ENCODE measurements around the gene IQCE. TPM values are rescaled to one million over a fixed set of nuclear protein-coding genes. Genes with fewer than 3 reads are reported as not detected.

The IQCE gene
- total RNA-seq, 1 donor from 2014 or later = 17.0 TPM

DNA sequence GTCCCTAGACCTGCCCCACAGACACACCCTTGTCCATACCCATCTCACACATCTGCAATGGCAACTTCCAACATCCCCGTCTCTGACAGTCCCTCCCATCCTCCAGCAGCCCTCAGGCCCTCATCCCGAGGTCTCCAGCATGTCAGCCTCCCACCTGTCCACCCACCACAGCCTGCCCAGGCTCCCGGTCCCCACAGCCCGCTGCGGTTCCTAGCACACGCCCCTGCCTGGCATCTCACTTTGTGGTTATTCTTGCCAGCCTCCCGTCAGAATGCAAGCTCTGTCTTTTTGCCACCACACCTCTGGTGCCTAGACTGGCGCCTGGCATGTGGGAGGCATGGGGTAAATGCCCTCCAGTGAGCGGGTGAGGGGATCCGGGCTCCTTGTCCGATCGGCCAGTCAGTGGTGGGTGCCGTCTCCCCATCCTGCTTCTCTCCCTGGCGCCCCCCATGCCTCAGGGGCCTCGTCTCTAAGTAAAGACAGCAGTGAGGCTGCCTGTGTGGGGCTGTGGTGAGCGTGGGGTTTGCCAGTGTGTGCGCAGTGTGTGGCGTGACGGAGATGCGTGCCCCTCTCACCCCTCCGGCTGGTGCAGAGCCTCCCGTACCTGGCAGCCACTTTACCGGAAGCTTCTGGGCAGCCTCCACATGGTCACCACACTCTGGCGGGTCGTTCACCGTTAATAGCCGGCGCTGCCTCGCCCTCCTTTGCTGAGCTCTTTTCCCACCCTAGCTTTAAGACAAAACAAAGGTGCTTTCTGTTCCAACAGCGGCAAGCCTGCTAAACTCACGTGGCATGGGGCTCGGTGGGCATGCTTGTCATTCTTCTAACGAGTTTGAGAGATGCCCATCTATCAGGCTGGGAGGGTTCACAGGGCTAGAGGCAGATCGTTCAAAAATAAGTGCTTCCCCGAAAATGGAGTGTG, 44.5 kb downstream of the IQCE start:
- no peak for DNase-seq (ENCODE audit: extremely low spot score, unreplicated experiment)
- H3K4me1 Mint-ChIP-seq (ENCODE audit: unreplicated experiment) = peaks cover 23% of the 10 kb centered on the region
- TF ChIP-seq, protein P1, sequence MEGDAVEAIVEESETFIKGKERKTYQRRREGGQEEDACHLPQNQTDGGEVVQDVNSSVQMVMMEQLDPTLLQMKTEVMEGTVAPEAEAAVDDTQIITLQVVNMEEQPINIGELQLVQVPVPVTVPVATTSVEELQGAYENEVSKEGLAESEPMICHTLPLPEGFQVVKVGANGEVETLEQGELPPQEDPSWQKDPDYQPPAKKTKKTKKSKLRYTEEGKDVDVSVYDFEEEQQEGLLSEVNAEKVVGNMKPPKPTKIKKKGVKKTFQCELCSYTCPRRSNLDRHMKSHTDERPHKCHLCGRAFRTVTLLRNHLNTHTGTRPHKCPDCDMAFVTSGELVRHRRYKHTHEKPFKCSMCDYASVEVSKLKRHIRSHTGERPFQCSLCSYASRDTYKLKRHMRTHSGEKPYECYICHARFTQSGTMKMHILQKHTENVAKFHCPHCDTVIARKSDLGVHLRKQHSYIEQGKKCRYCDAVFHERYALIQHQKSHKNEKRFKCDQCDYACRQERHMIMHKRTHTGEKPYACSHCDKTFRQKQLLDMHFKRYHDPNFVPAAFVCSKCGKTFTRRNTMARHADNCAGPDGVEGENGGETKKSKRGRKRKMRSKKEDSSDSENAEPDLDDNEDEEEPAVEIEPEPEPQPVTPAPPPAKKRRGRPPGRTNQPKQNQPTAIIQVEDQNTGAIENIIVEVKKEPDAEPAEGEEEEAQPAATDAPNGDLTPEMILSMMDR (IDR thresholded peaks at IDR 0.05) = no peak
- H3K4me3 Mint-ChIP-seq (ENCODE audit: unreplicated experiment) = no peak overlapping the region
- no peaks in the 10 kb centered on the region for H3K9me3 Mint-ChIP-seq (ENCODE audit: unreplicated experiment)
- peaks cover 21% of the 10 kb centered on the region for H3K36me3 Mint-ChIP-seq (ENCODE audit: unreplicated experiment)
- H3K27me3 Mint-ChIP-seq (ENCODE audit: unreplicated experiment) = no peaks in the 10 kb centered on the region
- no peak overlapping the region for H3K27ac Mint-ChIP-seq (ENCODE audit: unreplicated experiment)

DNA sequence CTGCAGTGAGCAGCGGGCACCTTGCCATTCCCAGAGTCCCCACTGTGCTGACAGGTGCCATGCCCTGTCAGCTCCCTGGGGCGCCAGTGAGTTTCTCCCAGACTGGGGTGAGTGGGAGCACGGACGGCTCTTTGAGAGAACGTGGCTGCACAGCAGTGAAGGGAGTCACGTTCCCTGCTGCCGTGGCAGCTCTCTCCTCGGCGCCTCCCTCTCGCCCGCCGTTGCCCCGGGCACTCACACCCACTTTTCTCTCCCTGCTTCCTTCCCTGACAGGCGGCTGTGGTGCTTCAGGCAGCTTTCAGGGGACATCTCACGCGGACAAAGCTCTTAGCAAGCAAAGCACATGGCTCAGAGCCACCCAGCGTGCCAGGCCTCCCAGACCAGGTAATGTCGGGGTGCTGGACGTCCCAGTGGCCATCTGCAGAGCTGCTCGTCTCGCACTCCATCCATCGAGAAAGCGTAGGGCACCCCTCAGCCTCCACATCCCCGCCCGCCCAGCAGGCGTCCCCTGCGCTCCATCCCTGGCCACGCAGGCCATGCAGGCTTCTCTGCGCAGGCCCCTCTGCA, 45.9 kb downstream of the IQCE start:
- H3K27ac Mint-ChIP-seq (ENCODE audit: unreplicated experiment) = no peak overlapping the region
- DNase-seq (ENCODE audit: extremely low spot score, unreplicated experiment) = no peak
- H3K9me3 Mint-ChIP-seq (ENCODE audit: unreplicated experiment) = no peaks in the 10 kb centered on the region
- H3K36me3 Mint-ChIP-seq (ENCODE audit: unreplicated experiment) = peaks cover 14% of the 10 kb centered on the region
- TF ChIP-seq, protein P1 (IDR thresholded peaks at IDR 0.05) = no peak
- peaks cover 23% of the 10 kb centered on the region for H3K4me1 Mint-ChIP-seq (ENCODE audit: unreplicated experiment)
- no peak overlapping the region for H3K4me3 Mint-ChIP-seq (ENCODE audit: unreplicated experiment)
- H3K27me3 Mint-ChIP-seq (ENCODE audit: unreplicated experiment) = no peaks in the 10 kb centered on the region

DNA sequence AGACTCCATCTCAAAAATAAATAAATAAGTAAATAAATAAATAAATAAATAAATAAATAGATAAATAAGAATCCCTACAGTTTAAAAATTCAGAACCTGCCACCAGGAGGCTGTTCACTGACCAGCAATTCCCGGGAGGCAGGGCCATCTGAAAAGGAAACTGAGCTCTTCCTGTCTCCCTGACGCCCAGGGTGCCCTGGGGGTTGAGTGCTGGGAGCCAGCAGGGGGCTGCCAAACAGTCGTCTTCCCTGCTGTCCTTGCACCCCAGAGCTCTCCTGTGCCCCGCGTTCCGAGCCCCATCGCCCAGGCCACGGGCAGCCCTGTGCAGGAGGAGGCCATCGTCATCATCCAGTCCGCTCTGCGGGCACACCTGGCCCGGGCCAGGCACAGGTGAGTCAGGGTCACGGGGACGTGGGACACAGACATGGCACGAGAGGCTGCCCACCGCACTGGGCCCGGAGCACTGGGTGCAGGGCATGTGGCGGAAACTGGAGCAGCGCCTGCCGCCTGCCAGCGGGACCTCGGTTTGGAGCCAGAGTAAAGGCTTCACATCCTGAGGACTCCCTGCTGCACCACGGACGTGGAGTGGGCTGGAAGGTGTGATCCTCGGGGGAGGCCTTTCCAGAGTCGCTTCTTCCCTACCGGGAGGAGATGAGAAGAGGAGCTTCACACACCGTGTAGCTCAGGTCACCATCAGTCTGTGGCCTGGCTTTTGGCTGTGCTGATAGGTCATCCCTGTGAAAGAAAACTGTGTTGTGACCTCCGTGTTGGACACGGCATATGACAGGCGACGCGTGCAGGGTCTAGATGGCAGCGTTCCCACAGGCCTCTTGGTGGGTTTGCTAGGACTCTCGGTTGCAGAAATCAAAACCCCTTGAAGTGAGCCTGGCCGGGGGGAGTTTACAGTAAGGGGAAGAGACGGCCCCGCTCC, 47.1 kb downstream of the IQCE start:
- DNase-seq (ENCODE audit: extremely low spot score, unreplicated experiment) = no peak

DNA sequence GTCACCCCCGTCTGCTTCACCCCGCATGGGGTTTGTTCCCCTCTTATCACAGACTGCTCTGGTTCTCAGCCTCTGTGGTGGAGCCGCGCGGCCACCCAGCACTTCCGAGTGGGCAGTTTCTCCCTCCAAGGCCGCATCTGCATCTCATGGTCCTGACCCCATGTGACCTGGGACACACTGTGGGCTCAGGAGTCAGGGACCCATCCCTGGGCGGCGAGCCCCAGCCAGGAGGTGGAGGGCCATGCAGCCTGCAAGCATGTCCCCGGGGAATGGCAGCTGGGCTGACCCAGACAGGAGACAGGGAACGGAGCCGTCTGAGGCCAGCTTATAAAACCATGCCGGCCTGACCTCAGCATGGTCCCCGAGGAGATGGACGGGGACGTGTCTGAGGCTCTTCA, 47.8 kb downstream of the IQCE start:
- TF ChIP-seq, protein P1 (IDR thresholded peaks at IDR 0.05) = no peak
- Mint-ChIP-seq H3K27ac (ENCODE audit: unreplicated experiment) (no peak overlapping the region), H3K36me3 (ENCODE audit: unreplicated experiment) (peaks cover 9% of the 10 kb centered on the region), H3K9me3 (ENCODE audit: unreplicated experiment) (no peaks in the 10 kb centered on the region), H3K4me3 (ENCODE audit: unreplicated experiment) (no peak overlapping the region), H3K4me1 (ENCODE audit: unreplicated experiment) (peaks cover 26% of the 10 kb centered on the region), H3K27me3 (ENCODE audit: unreplicated experiment) (no peaks in the 10 kb centered on the region)
- DNase-seq (ENCODE audit: extremely low spot score, unreplicated experiment) = no peak

More for the DNA sequence above, 47.1 kb downstream of the IQCE start:
- no peak overlapping the region for H3K27ac Mint-ChIP-seq (ENCODE audit: unreplicated experiment)
- TF ChIP-seq, protein P1 (IDR thresholded peaks at IDR 0.05) = no peak
- peaks cover 26% of the 10 kb centered on the region for H3K4me1 Mint-ChIP-seq (ENCODE audit: unreplicated experiment)
- no peak overlapping the region for H3K4me3 Mint-ChIP-seq (ENCODE audit: unreplicated experiment)
- no peaks in the 10 kb centered on the region for H3K9me3 Mint-ChIP-seq (ENCODE audit: unreplicated experiment)
- no peaks in the 10 kb centered on the region for H3K27me3 Mint-ChIP-seq (ENCODE audit: unreplicated experiment)
- peaks cover 9% of the 10 kb centered on the region for H3K36me3 Mint-ChIP-seq (ENCODE audit: unreplicated experiment)
